ENCODE measurements around the gene WDR74.
"Not testable (repeated sequence)": the region's sequence is repeated elsewhere in the genome, so short reads cannot be mapped to it uniquely, and the experiment has no call there.

Gene WDR74

GRCh38 chr11:62832336-62833234 is 6.8 kb downstream of the WDR74 start, which contains the start of gene TEX54:
TEX54 (minus strand) TSS chr11:62832841.
- H3K4me3 ChIP-seq (ENCODE audit: low read length), result peak within 1 kb of the TSS; percentile 86
- no peak for DNase-seq (ENCODE audit: low read depth)
- no peak for TF ChIP-seq CTCF (IDR thresholded peaks at IDR 0.05; ENCODE audit: insufficient read depth, low read depth, low read length, missing control alignments)

- no peak for TF ChIP-seq CTCF (IDR thresholded peaks at IDR 0.05; ENCODE audit: insufficient read depth, low read depth, low read length, missing control alignments)
- H3K4me3 ChIP-seq (ENCODE audit: low read length), result peak within 1 kb of the TSS; percentile 86
- peak; percentile 99 for DNase-seq (ENCODE audit: low read depth)
These were observed 7.7 kb downstream of the WDR74 start, which contains the start of gene STX5 for GRCh38 chr11:62831520-62832335. STX5 (minus strand) TSS chr11:62832051; CDS start chr11:62831243, 808 bp downstream.

- peak; percentile 43 for DNase-seq (ENCODE audit: low read depth)
- peak overlapping the region; percentile 86 for H3K4me3 ChIP-seq (ENCODE audit: low read length)
- no peak for TF ChIP-seq CTCF (IDR thresholded peaks at IDR 0.05; ENCODE audit: insufficient read depth, low read depth, low read length, missing control alignments)
These were observed 8.4 kb downstream of the WDR74 start for GRCh38 chr11:62830904-62831519.

- not testable (repeated sequence) for H3K4me3 ChIP-seq (ENCODE audit: low read length); DNase-seq (ENCODE audit: low read depth)
These were observed 11.3 kb downstream of the WDR74 start for GRCh38 chr11:62828130-62828529.

- DNase-seq (ENCODE audit: low read depth), result peak; percentile 47
- TF ChIP-seq CTCF (IDR thresholded peaks at IDR 0.05; ENCODE audit: insufficient read depth, low read depth, low read length, missing control alignments), result no peak
- H3K4me3 ChIP-seq (ENCODE audit: low read length), result no peak overlapping the region
These were observed 15.7 kb downstream of the WDR74 start for GRCh38 chr11:62823677-62824076.

- DNase-seq (ENCODE audit: low read depth), result no peak
- H3K4me3 ChIP-seq (ENCODE audit: low read length), result no peak overlapping the region
- no peak for TF ChIP-seq CTCF (IDR thresholded peaks at IDR 0.05; ENCODE audit: insufficient read depth, low read depth, low read length, missing control alignments)
These were observed 22.3 kb downstream of the WDR74 start for GRCh38 chr11:62817129-62817528.

GRCh38 chr11:62816557-62816956 is 22.8 kb downstream of the WDR74 start:
- DNase-seq (ENCODE audit: low read depth), result no peak
- H3K4me3 ChIP-seq (ENCODE audit: low read length), result no peak overlapping the region
- no peak for TF ChIP-seq CTCF (IDR thresholded peaks at IDR 0.05; ENCODE audit: insufficient read depth, low read depth, low read length, missing control alignments)
